PC-9 (cell line): ENCODE data around the gene SOD3. TPM values are rescaled to one million over a fixed set of nuclear protein-coding genes. Genes with fewer than 3 reads are reported as not detected.

ENCODE experiments used
- BruUV-seq: library from RNA; stranded (reverse); fragments of 400-500 nt; replicated peaks from 2 replicates; lab custom pipeline; 2021; lab: Mats Ljungman, UMichigan
- CTCF ChIA-PET: fragments of 300-600 bp; sonication (Branson Sonifier 250); formaldehyde crosslinking; loops from one replicate; lab custom pipeline; 2022; ENCODE audit warnings: antibody characterized with exemption; lab: Charles Lee
- POLR2A ChIA-PET: fragments of 300-600 bp; sonication (Branson Sonifier 250); formaldehyde crosslinking; loops from one replicate; lab custom pipeline; 2022; ENCODE audit warnings: antibody characterized with exemption; ENCODE audit not compliant: unreplicated experiment; lab: Charles Lee
- DNase-seq, 2 experiments: peaks; one replicate each; pipeline versions ENCODE4 v3.0.0 to v3.0.0-alpha.2; 2015 to 2022; ENCODE audit warnings: mixed read lengths in 1 of 2
- H2AFZ ChIP-seq: fragments of 200-600 bp; sonication (generic); 2 replicates; pipeline ENCODE4 v1.8.1; 2017; ENCODE audit warnings: antibody characterized with exemption
- H3F3A ChIP-seq: fragments of 200-600 bp; sonication (generic); 2 replicates; pipeline ENCODE4 v1.8.1; 2017; ENCODE audit warnings: antibody characterized with exemption, mild to moderate bottlenecking, low read depth; ENCODE audit not compliant: insufficient read depth
- H3K27ac ChIP-seq: fragments of 200-600 bp; sonication (generic); 2 replicates; pipeline ENCODE4 v1.6.1; 2016; ENCODE audit warnings: mixed run types
- H3K27me3 ChIP-seq: fragments of 200-600 bp; sonication (generic); 2 replicates; pipeline ENCODE4 v1.6.1; 2016; ENCODE audit warnings: low read depth, mixed run types; ENCODE audit not compliant: insufficient read depth
- H3K36me3 ChIP-seq: fragments of 200-600 bp; sonication (generic); 2 replicates; pipeline ENCODE4 v1.6.1; 2016; ENCODE audit warnings: low read depth, mixed run types
- H3K4me1 ChIP-seq: fragments of 200-600 bp; sonication (generic); replicated peaks from 2 replicates; pipeline ENCODE4 v1.6.1; 2016; ENCODE audit warnings: mixed run types; ENCODE audit not compliant: insufficient read depth
- H3K4me2 ChIP-seq: fragments of 200-600 bp; sonication (generic); 2 replicates; pipeline ENCODE4 v1.6.1; 2017; ENCODE audit warnings: mixed run types
- H3K4me3 ChIP-seq: fragments of 200-600 bp; sonication (generic); 2 replicates; pipeline ENCODE4 v1.6.1; 2016; ENCODE audit warnings: mixed run types
- H3K79me2 ChIP-seq: fragments of 200-600 bp; sonication (generic); 2 replicates; pipeline ENCODE4 v1.6.1; 2017; ENCODE audit warnings: low read depth, mixed run types
- H3K9me2 ChIP-seq: fragments of 200-600 bp; sonication (generic); 2 replicates; pipeline ENCODE4 v1.8.1; 2017; ENCODE audit warnings: mild to moderate bottlenecking; ENCODE audit not compliant: insufficient read depth
- H3K9me3 ChIP-seq: fragments of 200-600 bp; sonication (generic); 2 replicates; pipeline ENCODE4 v1.8.1; 2016; ENCODE audit warnings: low read depth; ENCODE audit not compliant: insufficient read depth
- H4K20me1 ChIP-seq: fragments of 200-600 bp; sonication (generic); 2 replicates; pipeline ENCODE4 v1.8.1; 2017; ENCODE audit not compliant: insufficient read depth
- EZH2 ChIP-seq: fragments of 200-600 bp; sonication (generic); IDR thresholded peaks from 2 replicates; pipeline ENCODE4 v1.8.0; 2017; ENCODE audit warnings: antibody characterized with exemption, low read depth
- intact Hi-C: fragments of 100-400 bp; cut with micrococcal nuclease; formaldehyde crosslinking; loops from one replicate; pipeline ENCODE4 v1.10.0; 2022; ENCODE audit not compliant: unreplicated experiment
- total RNA-seq: library from RNA; stranded (reverse); gene quantifications from 2 replicates; pipeline ENCODE4 v1.2.3, GENCODE V29; 2021
- TF ChIP-seq, protein P1 (sequence below): fragments of 200-600 bp; sonication (generic); conservative IDR thresholded peaks from 2 replicates; pipeline ENCODE4 v1.6.1; 2017; ENCODE audit warnings: mixed run types, antibody characterized with exemption, mild to moderate bottlenecking, moderate library complexity

Gene SOD3
- total RNA-seq, 1 experiment from 2014 or later, result 6.3 TPM

DNA sequence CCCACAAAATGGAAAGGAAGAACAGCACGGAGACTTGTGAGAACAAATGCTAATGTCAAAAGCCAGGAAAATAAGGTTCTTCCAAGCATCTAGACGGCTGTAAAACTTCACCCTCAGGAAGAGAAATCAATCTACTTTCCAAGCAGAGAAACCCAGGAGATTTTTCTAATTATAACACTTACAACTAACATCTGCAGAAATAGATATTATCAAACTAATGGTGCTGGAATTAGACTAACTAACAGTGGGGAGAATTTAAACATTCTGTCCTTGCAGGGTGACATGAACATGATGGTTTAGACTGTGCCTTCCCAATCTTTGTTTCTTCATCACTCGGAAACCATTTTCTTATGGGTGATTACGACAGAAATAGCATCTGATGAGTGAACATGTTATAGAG lies 40.3 kb downstream of the SOD3 start:
- no peaks in the 10 kb centered on the region for H3K79me2 ChIP-seq
- peaks cover 8% of the 10 kb centered on the region; the same call in 1 of the 2 replicates for H3F3A ChIP-seq
- H3K9me2 ChIP-seq, result no peaks in the 10 kb centered on the region
- no peak overlapping the region for H3K4me2 ChIP-seq
- no peaks in the 10 kb centered on the region; the same call in none of the 2 replicates for H3K4me1 ChIP-seq
- H3K27me3 ChIP-seq, result no peaks in the 10 kb centered on the region
- H4K20me1 ChIP-seq, result no peaks in the 10 kb centered on the region
- TF ChIP-seq, protein P1, sequence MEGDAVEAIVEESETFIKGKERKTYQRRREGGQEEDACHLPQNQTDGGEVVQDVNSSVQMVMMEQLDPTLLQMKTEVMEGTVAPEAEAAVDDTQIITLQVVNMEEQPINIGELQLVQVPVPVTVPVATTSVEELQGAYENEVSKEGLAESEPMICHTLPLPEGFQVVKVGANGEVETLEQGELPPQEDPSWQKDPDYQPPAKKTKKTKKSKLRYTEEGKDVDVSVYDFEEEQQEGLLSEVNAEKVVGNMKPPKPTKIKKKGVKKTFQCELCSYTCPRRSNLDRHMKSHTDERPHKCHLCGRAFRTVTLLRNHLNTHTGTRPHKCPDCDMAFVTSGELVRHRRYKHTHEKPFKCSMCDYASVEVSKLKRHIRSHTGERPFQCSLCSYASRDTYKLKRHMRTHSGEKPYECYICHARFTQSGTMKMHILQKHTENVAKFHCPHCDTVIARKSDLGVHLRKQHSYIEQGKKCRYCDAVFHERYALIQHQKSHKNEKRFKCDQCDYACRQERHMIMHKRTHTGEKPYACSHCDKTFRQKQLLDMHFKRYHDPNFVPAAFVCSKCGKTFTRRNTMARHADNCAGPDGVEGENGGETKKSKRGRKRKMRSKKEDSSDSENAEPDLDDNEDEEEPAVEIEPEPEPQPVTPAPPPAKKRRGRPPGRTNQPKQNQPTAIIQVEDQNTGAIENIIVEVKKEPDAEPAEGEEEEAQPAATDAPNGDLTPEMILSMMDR, result no peak
- TF ChIP-seq EZH2, result no peak
- ChIA-PET CTCF (no interaction called here), POLR2A (no interaction called here)
- no peaks in the 10 kb centered on the region for H3K36me3 ChIP-seq
- no TSS peak for BruUV-seq
- H3K9me3 ChIP-seq, result peaks cover 2% of the 10 kb centered on the region; the same call in 1 of the 2 replicates
- H3K27ac ChIP-seq, result no peak overlapping the region
- H3K4me3 ChIP-seq, result no peak overlapping the region
- no peak overlapping the region for H2AFZ ChIP-seq
- intact Hi-C loops, result no loop called here
- no peak for DNase-seq

- no peak overlapping the region for H3K4me2 ChIP-seq
- TF ChIP-seq EZH2, result no peak
- TF ChIP-seq, protein P1, result no peak
- no TSS peak for BruUV-seq
- peaks cover 18% of the 10 kb centered on the region; the same call in 1 of the 2 replicates for H3F3A ChIP-seq
- H3K79me2 ChIP-seq, result no peaks in the 10 kb centered on the region
- H3K27me3 ChIP-seq, result no peaks in the 10 kb centered on the region
- POLR2A ChIA-PET, result no interaction called here
- H3K4me1 ChIP-seq, result peaks cover 7% of the 10 kb centered on the region
- no peak overlapping the region for H3K27ac ChIP-seq
- peaks cover 2% of the 10 kb centered on the region; the same call in 1 of the 2 replicates for H3K9me3 ChIP-seq
- H3K9me2 ChIP-seq, result no peaks in the 10 kb centered on the region
- H3K36me3 ChIP-seq, result no peaks in the 10 kb centered on the region
- H2AFZ ChIP-seq, result no peak overlapping the region
- no peak for DNase-seq
- intact Hi-C loops, result no loop called here
- H4K20me1 ChIP-seq, result no peaks in the 10 kb centered on the region
- CTCF ChIA-PET, result no interaction called here
- no peak overlapping the region for H3K4me3 ChIP-seq
Measured at GRCh38 chr4:24836661-24837242, 41.4 kb downstream of the SOD3 start.

GRCh38 chr4:24837336-24837735 lies 42.0 kb downstream of the SOD3 start:
- H3K4me2 ChIP-seq, result no peak overlapping the region
- no TSS peak for BruUV-seq
- peaks cover 2% of the 10 kb centered on the region; the same call in 1 of the 2 replicates for H3K9me3 ChIP-seq
- H3K4me1 ChIP-seq, result peaks cover 11% of the 10 kb centered on the region
- H2AFZ ChIP-seq, result no peak overlapping the region
- no peaks in the 10 kb centered on the region for H3K9me2 ChIP-seq
- intact Hi-C loops, result no loop called here
- H3K27ac ChIP-seq, result no peak overlapping the region
- H3F3A ChIP-seq, result peaks cover 18% of the 10 kb centered on the region; the same call in 1 of the 2 replicates
- ChIA-PET CTCF (no interaction called here), POLR2A (no interaction called here)
- no peak overlapping the region for H3K4me3 ChIP-seq
- H4K20me1 ChIP-seq, result no peaks in the 10 kb centered on the region
- no peaks in the 10 kb centered on the region for H3K27me3 ChIP-seq
- H3K79me2 ChIP-seq, result no peaks in the 10 kb centered on the region
- H3K36me3 ChIP-seq, result no peaks in the 10 kb centered on the region
- TF ChIP-seq, protein P1, result no peak
- no peak for TF ChIP-seq EZH2
- DNase-seq, result no peak
